Suprapubic skin (tissue), 4 donors: ENCODE results near the gene CDC42BPA. TPM values are rescaled to one million over a fixed set of nuclear protein-coding genes. Genes with fewer than 3 reads are reported as not detected.

ENCODE experiments used
- DNase-seq, 2 donors: peaks; one replicate each; pipeline ENCODE4 v3.0.0-alpha.2; 2019; ENCODE audit warnings: low spot score in 2 of 2
- H3K27ac ChIP-seq: fragments of 200-600 bp; sonication (generic); one replicate; pipeline ENCODE4 v1.5.1; 2019
- H3K27me3 ChIP-seq: fragments of 200-600 bp; sonication (generic); one replicate; pipeline ENCODE4 v1.5.1; 2019
- H3K36me3 ChIP-seq: fragments of 200-600 bp; sonication (generic); one replicate; pipeline ENCODE4 v1.5.1; 2019
- H3K4me1 ChIP-seq: fragments of 200-600 bp; sonication (generic); one replicate; pipeline ENCODE4 v1.5.1; 2019
- H3K4me3 ChIP-seq: fragments of 200-600 bp; sonication (generic); one replicate; pipeline ENCODE4 v1.5.1; 2019; ENCODE audit warnings: mild to moderate bottlenecking
- H3K9me3 ChIP-seq: fragments of 200-600 bp; sonication (generic); one replicate; pipeline ENCODE4 v1.5.1; 2019
- EP300 ChIP-seq: sonication (generic); formaldehyde crosslinking; IDR thresholded peaks from one replicate; pipeline ENCODE4 v1.6.1; 2017; ENCODE audit warnings: antibody characterized with exemption
- POLR2A ChIP-seq, 2 donors: fragments of 450-650 bp; IDR thresholded peaks; one replicate each; pipeline ENCODE4 v1.6.1; 2017; ENCODE audit warnings: antibody characterized with exemption in 2 of 2, mild to moderate bottlenecking in 2 of 2, moderate library complexity in 2 of 2
- POLR2AphosphoS5 ChIP-seq, 3 donors: sonication (generic); formaldehyde crosslinking; IDR thresholded peaks; one replicate each; pipeline ENCODE4 v1.6.1; 2017; ENCODE audit warnings: antibody characterized with exemption in 3 of 3
- WGBS: methylation state at CpG from one replicate; pipeline ENCODE4 v1.1.5; 2018; 5-methylcytosine and 5-hydroxymethylcytosine counted together
- total RNA-seq, 4 donors: library from RNA; depleted of rRNA; stranded (reverse); fragments of >200 nt; gene quantifications; one replicate each; pipeline ENCODE4 v1.1.0, GENCODE V29; 2016
- TF ChIP-seq, protein P1 (sequence below), 2 donors: fragments of 200-600 bp in 1 of 2; fragments of 450-650 bp in 1 of 2; sonication (generic) in 1 of 2; IDR thresholded peaks; one replicate each; pipeline ENCODE4 v1.5.1; 2016 to 2019; ENCODE audit warnings: antibody characterized with exemption in 2 of 2, mild to moderate bottlenecking in 1 of 2, moderate library complexity in 1 of 2

CDC42BPA gene
- total RNA-seq, 4 donors from 2014 or later, result 12.2 to 54.6 (median 14.9) TPM

DNA sequence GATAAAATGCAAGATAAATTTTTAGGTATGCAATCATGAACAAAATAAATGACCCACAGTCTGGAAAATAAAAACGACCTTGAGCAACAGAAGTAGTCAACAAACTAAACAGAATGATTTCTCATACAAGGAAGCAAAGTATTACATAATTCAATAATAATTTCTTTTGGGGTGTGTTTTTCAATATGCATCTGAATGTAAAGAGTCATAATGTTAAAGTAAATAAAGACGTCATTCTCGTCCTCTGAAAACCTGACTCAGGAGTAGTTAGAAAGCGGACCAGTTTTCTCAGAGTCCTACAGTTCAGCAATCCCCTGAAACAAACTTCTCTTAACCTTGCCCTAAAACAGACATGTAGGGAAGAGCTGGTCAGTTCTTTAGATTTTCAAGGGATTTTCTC, 18.6 kb downstream of the CDC42BPA start:
- DNase-seq, result no peak
- Histone ChIP-seq H3K27me3 (no peaks in the 10 kb centered on the region), H3K27ac (no peak overlapping the region), H3K36me3 (no peaks in the 10 kb centered on the region), H3K4me3 (no peak overlapping the region), H3K4me1 (peaks cover 12% of the 10 kb centered on the region), H3K9me3 (no peaks in the 10 kb centered on the region)
- 49% methylated on average over 4 of the region's 4 CpGs for WGBS
- no peak for TF ChIP-seq POLR2A (IDR thresholded peaks at IDR 0.05)
- TF ChIP-seq, protein P1, sequence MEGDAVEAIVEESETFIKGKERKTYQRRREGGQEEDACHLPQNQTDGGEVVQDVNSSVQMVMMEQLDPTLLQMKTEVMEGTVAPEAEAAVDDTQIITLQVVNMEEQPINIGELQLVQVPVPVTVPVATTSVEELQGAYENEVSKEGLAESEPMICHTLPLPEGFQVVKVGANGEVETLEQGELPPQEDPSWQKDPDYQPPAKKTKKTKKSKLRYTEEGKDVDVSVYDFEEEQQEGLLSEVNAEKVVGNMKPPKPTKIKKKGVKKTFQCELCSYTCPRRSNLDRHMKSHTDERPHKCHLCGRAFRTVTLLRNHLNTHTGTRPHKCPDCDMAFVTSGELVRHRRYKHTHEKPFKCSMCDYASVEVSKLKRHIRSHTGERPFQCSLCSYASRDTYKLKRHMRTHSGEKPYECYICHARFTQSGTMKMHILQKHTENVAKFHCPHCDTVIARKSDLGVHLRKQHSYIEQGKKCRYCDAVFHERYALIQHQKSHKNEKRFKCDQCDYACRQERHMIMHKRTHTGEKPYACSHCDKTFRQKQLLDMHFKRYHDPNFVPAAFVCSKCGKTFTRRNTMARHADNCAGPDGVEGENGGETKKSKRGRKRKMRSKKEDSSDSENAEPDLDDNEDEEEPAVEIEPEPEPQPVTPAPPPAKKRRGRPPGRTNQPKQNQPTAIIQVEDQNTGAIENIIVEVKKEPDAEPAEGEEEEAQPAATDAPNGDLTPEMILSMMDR (IDR thresholded peaks at IDR 0.05), result no peak
- TF ChIP-seq EP300, result no peak
- no peak for TF ChIP-seq POLR2AphosphoS5 (IDR thresholded peaks at IDR 0.05)

DNA sequence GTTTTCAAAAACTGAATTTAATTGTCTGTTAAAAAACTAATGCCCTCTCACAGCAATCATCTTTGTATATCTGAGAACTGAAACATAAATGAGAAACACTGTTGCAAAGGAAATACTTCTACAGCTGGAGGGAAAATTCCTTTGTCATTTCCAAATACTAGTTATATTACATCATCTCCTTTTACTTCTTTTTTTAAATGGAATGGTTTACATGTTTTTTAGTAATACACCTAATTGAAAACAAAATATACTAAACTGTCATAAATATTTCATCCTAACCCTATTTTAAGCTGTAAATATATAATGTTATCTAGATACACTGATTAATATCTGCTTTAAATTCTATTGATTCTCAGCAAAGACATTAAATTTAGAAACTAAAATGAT, 19.1 kb downstream of the CDC42BPA start:
- Histone ChIP-seq H3K9me3 (no peaks in the 10 kb centered on the region), H3K4me1 (peaks cover 12% of the 10 kb centered on the region), H3K27ac (peak overlapping the region; percentile 32), H3K36me3 (no peaks in the 10 kb centered on the region), H3K27me3 (no peaks in the 10 kb centered on the region), H3K4me3 (no peak overlapping the region)
- no peak for DNase-seq
- TF ChIP-seq POLR2A (IDR thresholded peaks at IDR 0.05) (no peak), EP300 (no peak), POLR2AphosphoS5 (IDR thresholded peaks at IDR 0.05) (no peak)
- TF ChIP-seq, protein P1 (IDR thresholded peaks at IDR 0.05), result no peak

DNA sequence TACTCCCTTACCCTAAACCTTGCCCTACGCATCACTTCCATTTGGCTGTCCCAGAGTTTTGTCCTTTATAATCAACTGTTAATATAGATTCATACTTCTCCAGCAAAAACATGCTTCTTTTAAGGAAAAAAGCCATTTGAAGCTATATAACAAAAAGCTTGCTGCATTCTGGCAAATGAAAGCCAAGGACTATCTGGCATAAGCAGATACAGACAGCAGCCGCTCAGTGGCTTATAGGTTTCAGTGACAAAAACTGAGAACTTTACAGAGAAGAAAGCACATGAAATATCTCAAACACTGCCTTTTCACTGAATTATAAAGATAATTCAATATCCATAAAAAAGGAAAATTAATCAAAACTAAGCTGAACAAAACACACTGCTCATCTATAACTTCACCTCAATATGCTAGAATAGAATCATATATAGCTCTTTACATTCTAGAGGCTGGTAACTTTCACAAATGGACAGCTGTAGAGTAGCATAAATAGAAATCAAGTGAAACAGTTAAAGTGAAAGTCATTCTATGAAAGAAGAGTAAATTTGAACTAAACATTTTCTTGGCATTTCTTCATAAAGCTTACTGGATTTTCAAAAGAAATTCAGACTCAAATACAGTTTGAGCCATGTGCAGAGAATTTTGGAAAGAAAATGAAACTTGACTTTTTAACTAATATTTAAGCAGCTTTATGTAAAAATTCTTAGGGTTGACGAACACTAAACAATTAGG, 19.6 kb downstream of the CDC42BPA start:
- no peaks in the 10 kb centered on the region for H3K27me3 ChIP-seq
- 58% methylated on average over 3 of the region's 3 CpGs for WGBS
- H3K9me3 ChIP-seq, result no peaks in the 10 kb centered on the region
- no peak for TF ChIP-seq POLR2A (IDR thresholded peaks at IDR 0.05)
- no peak for TF ChIP-seq POLR2AphosphoS5 (IDR thresholded peaks at IDR 0.05)
- DNase-seq, result no peak
- H3K36me3 ChIP-seq, result no peaks in the 10 kb centered on the region
- H3K4me3 ChIP-seq, result no peak overlapping the region
- H3K4me1 ChIP-seq, result peaks cover 12% of the 10 kb centered on the region
- peak overlapping the region; percentile 32 for H3K27ac ChIP-seq

DNA sequence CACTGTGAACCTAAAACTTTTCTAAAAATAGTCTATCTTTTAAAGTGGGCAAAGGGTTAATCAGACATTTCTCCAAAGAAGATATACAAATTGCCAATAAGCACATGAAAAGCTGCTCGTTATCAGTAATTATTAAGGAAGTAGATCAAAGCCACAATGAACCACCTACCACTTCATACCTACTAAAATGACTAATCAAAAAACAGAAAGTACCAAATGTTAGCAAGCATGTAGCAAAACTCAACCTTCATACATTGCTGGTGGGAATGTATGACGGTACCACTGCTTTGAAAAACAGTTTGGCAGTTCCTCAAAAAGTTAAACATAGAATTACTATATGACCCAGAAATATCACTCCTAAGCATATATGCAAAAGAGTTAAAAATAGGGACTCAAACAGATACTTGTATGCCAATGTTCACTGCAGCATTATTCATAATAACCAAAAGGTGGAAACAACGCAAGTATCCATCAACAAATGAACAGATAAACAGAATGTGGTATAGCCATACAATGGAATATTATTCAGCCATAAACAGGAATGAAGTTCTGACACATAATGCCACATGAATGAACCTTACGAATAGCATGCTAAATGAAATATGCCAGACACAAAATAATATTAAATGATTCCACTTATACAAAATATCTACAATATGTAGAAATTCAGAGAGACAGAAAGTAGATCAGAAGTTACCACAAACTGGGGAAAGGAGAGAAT, 21.1 kb downstream of the CDC42BPA start:
- peaks cover 12% of the 10 kb centered on the region for H3K4me1 ChIP-seq
- H3K9me3 ChIP-seq, result no peaks in the 10 kb centered on the region
- H3K4me3 ChIP-seq, result no peak overlapping the region
- WGBS, result 94% methylated on average over 4 of the region's 4 CpGs
- H3K36me3 ChIP-seq, result no peaks in the 10 kb centered on the region
- no peaks in the 10 kb centered on the region for H3K27me3 ChIP-seq
- no peak for TF ChIP-seq EP300
- no peak overlapping the region for H3K27ac ChIP-seq
- no peak for DNase-seq

DNA sequence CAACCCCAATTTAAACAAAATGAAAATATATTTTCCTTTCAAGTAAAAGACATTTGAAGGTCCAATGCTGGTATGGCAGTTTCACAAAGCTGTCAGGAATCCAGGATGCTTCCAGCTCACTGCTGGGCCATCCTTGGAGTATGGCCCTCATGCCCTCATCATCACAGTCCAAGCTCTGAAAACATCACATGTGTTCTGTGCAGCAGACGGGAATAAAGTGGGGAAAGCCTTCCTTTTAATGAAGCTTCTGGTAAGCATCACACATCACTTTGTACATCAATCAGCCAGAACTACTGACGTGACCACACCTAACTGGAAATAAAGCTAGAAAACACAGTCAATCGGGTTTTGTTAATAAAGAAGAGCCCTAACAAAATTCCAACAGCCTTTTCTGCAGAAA, 22.7 kb downstream of the CDC42BPA start:
- Histone ChIP-seq H3K4me1 (peaks cover 12% of the 10 kb centered on the region), H3K27me3 (no peaks in the 10 kb centered on the region), H3K4me3 (no peak overlapping the region), H3K9me3 (no peaks in the 10 kb centered on the region), H3K36me3 (no peaks in the 10 kb centered on the region), H3K27ac (no peak overlapping the region)
- WGBS, result 79% methylated on average over 3 of the region's 3 CpGs
- no peak for DNase-seq
- TF ChIP-seq POLR2AphosphoS5 (IDR thresholded peaks at IDR 0.05) (no peak), EP300 (no peak), POLR2A (IDR thresholded peaks at IDR 0.05) (no peak)
- TF ChIP-seq, protein P1 (IDR thresholded peaks at IDR 0.05), result no peak

DNA sequence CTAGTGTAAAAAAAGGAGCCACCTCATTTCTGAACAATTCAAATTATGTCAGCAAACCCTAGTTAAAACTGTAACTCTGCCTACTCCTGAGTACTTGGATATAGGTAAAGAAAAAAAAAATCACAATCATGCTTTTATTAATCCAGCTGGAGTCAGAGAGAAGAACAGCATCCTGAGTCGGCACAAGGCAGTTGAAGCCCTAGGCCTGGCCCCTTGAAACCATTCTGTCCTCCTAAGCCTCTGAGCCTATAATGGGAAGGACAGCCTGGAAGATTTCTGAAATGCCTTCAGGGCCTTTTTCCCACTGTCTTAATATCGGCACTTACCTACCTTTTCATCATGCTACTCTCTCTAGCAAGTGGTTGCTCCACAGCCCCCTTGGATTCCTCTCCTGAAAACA, 32.5 kb downstream of the CDC42BPA start:
- WGBS, result 98% methylated on average over 2 of the region's 2 CpGs
- no peaks in the 10 kb centered on the region for H3K9me3 ChIP-seq
- no peak for TF ChIP-seq POLR2A (IDR thresholded peaks at IDR 0.05)
- no peak for TF ChIP-seq EP300
- TF ChIP-seq, protein P1 (IDR thresholded peaks at IDR 0.05), result no peak
- no peak for TF ChIP-seq POLR2AphosphoS5 (IDR thresholded peaks at IDR 0.05)
- H3K27me3 ChIP-seq, result no peaks in the 10 kb centered on the region
- no peaks in the 10 kb centered on the region for H3K4me1 ChIP-seq
- H3K27ac ChIP-seq, result no peak overlapping the region
- no peak overlapping the region for H3K4me3 ChIP-seq
- no peak for DNase-seq
- H3K36me3 ChIP-seq, result no peaks in the 10 kb centered on the region
